ENCODE results near the gene LRFN2.

GRCh38 chr6:40397287-40398033 is 189.7 kb downstream of the LRFN2 start:
- TF ChIP-seq CTCF (IDR thresholded peaks at IDR 0.05): no peak
- TF ChIP-seq POLR2A (IDR thresholded peaks at IDR 0.05): no peak
